ENCODE results near the gene ATP2A3.

Gene ATP2A3

GRCh38 chr17:4009186-4009785 lies 45.0 kb upstream of the ATP2A3 start:
- ATAC-seq, result no peak
- TF ChIP-seq ARNTL (CRISPR knock-in tag; IDR thresholded peaks at IDR 0.05; ENCODE audit: borderline replicate concordance, low read depth) (no peak), ZNF8 (CRISPR knock-in tag; IDR thresholded peaks at IDR 0.05) (no peak), ZC3H10 (CRISPR knock-in tag; IDR thresholded peaks at IDR 0.05) (no peak), OSR1 (CRISPR knock-in tag; IDR thresholded peaks at IDR 0.05) (no peak), BACH2 (CRISPR knock-in tag; IDR thresholded peaks at IDR 0.05; ENCODE audit: borderline replicate concordance) (no peak), POU6F1 (CRISPR knock-in tag; IDR thresholded peaks at IDR 0.05; ENCODE audit: borderline replicate concordance, low read depth) (no peak), ZNF70 (CRISPR knock-in tag; IDR thresholded peaks at IDR 0.05) (no peak), ZFP3 (CRISPR knock-in tag; IDR thresholded peaks at IDR 0.05) (no peak), PATZ1 (CRISPR knock-in tag; IDR thresholded peaks at IDR 0.05; ENCODE audit: borderline replicate concordance) (no peak), ZFP30 (CRISPR knock-in tag; IDR thresholded peaks at IDR 0.05) (no peak), GLIS3 (CRISPR knock-in tag; IDR thresholded peaks at IDR 0.05) (no peak), TCF4 (CRISPR knock-in tag; IDR thresholded peaks at IDR 0.05; ENCODE audit: borderline replicate concordance) (no peak), ESRRG (CRISPR knock-in tag; IDR thresholded peaks at IDR 0.05) (no peak), SNAI2 (CRISPR knock-in tag; IDR thresholded peaks at IDR 0.05) (no peak)

- TF ChIP-seq ZNF565 (CRISPR knock-in tag; conservative IDR thresholded peaks at IDR 0.05; ENCODE audit: low read depth) (no peak), CREB5 (CRISPR knock-in tag; IDR thresholded peaks at IDR 0.05; ENCODE audit: low read depth) (no peak), ZNF70 (CRISPR knock-in tag; IDR thresholded peaks at IDR 0.05) (no peak), TSHZ2 (CRISPR knock-in tag; IDR thresholded peaks at IDR 0.05) (no peak), PPARA (CRISPR knock-in tag; IDR thresholded peaks at IDR 0.05; ENCODE audit: borderline replicate concordance) (no peak), RARB (CRISPR knock-in tag; IDR thresholded peaks at IDR 0.05) (no peak), CSRNP3 (CRISPR knock-in tag; IDR thresholded peaks at IDR 0.05) (no peak), ZC3H10 (CRISPR knock-in tag; IDR thresholded peaks at IDR 0.05) (no peak)
- ATAC-seq, result no peak
Measured at GRCh38 chr17:4008441-4009185, 44.4 kb upstream of the ATP2A3 start.

- no peak for ATAC-seq
- TF ChIP-seq POU6F1 (CRISPR knock-in tag; IDR thresholded peaks at IDR 0.05; ENCODE audit: borderline replicate concordance, low read depth) (no peak), CSRNP3 (CRISPR knock-in tag; IDR thresholded peaks at IDR 0.05) (no peak), ISL1 (CRISPR knock-in tag; IDR thresholded peaks at IDR 0.05) (no peak), TCF4 (CRISPR knock-in tag; IDR thresholded peaks at IDR 0.05; ENCODE audit: borderline replicate concordance) (no peak), TSHZ2 (CRISPR knock-in tag; IDR thresholded peaks at IDR 0.05) (no peak), TOX (CRISPR knock-in tag; IDR thresholded peaks at IDR 0.05; ENCODE audit: borderline replicate concordance) (no peak)
Measured at GRCh38 chr17:4008082-4008435, 43.8 kb upstream of the ATP2A3 start.

All from SK-N-SH treated with all-trans-retinoic acid at 6 μM for 48 hours (cell line).